OCI-M2 (cell line): Measurements from ENCODE around the gene TFDP1.

Experiments
- DNase-seq: peaks from one replicate; lab custom pipeline; 2025; ENCODE audit not compliant: unreplicated experiment; lab: John Stamatoyannopoulos, UW

The TFDP1 gene, protein sequence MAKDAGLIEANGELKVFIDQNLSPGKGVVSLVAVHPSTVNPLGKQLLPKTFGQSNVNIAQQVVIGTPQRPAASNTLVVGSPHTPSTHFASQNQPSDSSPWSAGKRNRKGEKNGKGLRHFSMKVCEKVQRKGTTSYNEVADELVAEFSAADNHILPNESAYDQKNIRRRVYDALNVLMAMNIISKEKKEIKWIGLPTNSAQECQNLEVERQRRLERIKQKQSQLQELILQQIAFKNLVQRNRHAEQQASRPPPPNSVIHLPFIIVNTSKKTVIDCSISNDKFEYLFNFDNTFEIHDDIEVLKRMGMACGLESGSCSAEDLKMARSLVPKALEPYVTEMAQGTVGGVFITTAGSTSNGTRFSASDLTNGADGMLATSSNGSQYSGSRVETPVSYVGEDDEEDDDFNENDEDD

DNA sequence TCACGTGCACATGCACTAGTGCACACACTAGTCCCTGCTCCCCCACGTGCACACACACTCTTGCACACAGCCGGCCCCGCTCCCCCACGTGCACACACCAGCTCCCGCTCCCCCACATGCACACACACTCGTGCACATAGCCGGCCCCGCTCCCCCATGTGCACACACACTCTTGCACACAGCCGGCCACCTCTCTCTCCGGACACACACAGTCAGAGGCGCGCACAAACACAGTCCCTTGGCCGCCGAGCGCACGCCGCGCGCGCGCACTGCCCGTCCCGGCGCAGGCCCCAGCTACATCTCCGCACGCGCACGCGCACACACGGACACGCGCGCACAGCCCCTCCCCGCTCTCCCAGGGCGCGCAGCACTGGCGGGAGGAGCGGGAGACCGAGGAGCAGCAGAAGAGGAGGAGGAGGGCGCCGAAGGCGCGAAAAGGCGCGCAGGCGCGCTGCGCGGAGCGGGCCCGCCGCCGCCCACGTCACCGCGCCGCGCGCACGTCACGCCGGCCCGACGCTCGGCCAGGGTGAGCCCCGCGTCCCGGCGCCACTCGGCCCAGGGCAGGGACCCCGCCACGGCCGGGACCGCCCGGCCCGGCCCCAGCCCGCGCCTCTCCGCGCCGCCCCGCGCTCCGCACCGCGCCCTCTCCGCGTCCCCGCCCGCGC lies at the start of gene TFDP1:
Gene TFDP1 (plus strand): TSS at position 549 of the 665 bp plus-strand sequence. CDS start 1,085 bp downstream, outside the sequence.
- peak; percentile 3 for DNase-seq

DNA sequence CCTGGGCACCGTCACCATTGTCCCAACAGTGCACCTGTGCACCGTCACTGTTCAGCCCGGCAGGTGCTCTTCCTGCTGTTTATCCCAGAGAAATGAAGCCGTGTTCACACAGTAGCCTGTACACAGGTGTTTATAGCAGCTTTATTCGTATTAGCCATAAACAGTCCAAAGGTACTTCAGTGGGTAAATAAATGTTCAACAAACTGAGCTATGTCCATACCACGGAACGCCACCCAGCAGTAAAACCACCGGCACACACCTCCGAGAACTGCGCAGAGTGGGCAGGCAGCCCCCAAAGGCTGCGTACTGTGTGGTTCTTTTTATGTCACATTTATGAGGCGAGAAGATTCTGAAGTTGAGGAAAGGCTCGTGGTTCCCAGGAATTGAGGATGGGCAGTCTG lies 49.2 kb upstream of the TFDP1 start:
- DNase-seq, result no peak

DNA sequence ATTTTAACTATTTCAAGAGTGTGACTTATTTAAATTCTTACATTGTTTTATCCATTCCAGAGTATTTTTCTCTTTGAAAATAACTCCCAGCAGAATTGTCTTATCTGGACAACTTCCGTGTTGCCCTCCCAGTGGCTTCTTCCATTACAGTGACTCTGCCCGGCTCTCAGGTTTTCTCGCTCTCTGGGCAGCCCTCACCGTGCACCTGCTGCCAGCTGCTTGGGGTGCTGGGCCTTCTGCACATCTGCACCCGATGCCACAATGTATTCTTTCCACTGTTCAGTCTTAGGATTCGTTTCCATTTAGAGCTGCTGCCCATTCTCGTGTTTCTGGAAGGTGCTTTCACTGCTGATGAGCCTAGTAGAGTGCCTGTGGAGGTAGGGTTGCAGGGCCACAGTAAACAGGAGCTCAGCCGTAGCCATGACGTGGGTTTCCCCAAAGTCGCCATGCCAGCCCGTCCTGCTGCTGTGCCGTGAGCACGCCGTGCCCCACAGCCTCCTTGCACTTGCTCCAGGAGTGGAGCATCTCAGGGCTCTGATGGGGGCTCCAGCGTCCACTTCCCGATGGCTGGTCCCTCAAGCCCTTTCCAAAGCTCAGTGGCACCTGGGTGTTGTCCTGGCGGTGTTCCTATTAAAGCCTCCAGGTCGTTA lies 48.0 kb upstream of the TFDP1 start:
- no peak for DNase-seq

DNA sequence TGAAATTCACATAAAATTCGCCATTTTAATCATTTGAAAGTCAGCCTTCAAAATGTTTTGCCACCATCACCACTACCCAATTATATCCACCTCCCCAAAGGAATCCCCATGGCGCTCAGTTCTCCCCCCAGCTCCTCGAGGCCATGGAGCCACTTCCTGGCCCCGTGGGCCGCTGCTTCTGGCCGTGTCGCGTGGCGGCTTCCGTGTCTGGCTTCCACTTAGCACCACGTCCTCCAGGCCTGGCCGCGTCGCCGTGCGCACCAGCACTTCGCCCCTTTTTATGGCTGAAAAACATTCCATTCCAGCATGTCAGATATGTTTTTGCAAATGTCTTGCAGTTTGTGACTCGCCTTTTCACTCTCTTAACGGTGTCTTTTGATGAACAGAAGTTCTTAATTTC lies 47.3 kb upstream of the TFDP1 start:
- DNase-seq, result no peak

DNA sequence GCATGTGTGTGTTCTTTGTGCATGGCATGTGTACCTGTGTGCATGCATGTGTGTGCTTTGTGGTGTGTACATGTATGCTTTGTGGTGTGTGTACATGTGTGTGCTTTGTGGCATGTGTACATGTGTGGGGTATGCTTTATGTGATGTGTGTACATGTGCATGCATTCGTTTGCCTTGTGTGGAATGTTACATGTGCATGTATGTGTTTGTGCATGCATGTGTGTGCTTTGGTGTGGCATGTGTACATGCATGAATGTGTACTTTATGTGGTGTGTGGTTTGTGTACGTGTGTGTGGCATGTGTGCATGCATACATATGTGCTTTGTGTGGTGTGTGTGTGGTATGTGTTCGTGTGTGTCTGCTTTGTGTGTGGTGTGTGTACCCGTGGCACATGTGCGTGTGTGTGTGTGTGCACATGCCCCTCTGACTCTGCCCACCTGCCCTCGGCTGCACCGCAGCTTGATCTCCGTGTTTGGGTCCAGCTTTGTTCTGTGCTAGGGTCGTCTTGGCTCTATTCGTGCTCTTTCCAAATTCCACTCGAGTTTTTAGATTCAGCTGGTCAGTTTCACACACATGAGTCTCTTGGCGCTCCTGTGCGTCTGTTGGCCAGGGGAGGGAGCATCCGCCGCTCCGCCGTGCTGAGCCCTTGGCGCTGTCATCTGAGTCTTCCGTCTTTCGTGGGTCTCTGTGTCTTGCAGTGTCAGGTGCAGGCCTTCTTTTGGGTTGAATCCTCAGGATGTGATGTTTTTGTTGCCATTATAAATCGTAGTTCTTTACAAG lies 46.5 kb upstream of the TFDP1 start:
- DNase-seq, result no peak

DNA sequence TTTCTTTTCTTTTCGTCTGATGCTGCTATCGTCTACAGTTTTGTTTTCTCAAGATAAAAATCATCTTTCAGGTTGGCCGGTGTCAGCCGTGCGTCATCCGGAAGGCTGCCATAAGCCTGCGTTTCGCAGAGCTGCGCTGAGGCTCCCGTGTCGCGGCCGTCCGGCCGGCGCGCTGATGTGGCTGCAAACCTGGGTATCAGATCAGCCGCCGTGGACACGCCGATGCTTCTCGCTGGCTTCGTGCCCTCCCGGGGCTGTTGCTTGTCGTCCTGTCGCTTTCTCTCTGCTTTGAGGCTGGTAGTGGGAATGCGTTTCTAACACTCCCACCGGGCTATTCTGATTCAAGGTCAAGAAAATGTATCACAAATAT lies 45.9 kb upstream of the TFDP1 start:
- DNase-seq, result no peak

DNA sequence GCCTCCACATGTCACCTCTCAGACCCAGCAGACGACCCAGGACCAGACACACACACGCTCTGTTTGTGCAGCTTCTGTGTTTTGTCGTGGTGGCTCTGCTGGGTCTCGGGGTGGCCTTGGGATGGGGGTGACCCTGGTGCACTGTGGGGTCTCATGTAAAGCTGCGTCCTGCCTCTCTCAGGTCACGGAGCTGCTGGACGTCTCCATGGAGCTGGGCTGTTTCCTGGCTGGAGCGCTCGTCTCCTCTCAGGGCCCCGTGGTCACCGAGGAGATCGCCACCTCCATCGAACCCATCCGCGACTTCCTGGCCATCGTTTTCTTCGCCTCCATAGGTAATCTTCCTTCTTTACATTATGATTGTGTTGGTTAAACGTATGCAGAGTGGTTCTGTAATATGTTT lies 45.4 kb upstream of the TFDP1 start:
- DNase-seq, result no peak

DNA sequence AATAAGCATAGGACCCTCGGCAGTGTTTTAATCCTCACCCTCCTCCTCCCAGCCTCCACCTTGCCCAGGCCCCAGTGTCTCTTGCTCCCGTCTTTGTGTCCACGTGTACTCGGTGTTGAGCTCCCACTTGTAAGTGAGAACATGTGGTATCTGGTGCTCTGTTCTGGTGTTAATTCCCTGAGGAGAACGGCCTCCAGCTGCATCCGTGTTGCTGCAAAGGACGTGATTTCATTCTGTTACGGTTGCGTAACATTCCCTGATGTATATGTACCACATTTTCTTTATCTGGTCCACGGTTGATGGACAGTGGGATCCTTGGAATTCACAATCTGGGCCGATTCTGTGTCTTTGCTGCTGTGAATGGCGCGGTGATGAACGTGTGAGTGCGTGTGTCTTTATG lies 44.7 kb upstream of the TFDP1 start:
- no peak for DNase-seq

DNA sequence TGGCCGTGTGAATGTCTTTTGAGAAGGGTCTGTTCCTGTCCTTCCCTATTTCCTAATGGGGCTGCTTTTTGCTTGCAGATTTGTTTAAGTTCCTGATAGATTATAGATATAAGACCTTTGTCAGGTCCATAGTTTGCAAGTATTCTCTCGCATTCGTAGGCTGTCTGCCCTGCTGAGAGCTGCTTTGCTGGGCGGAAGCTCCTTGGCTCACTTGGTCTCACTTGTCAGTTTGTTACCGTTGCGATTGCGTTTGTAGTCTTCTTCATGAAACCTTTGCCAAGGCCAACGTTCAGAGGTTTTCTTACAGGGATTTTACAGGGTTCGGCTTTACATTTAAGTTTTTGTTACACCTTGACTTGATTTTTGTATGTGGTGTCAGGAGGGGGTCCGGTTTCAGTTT lies 44.0 kb upstream of the TFDP1 start:
- no peak for DNase-seq

DNA sequence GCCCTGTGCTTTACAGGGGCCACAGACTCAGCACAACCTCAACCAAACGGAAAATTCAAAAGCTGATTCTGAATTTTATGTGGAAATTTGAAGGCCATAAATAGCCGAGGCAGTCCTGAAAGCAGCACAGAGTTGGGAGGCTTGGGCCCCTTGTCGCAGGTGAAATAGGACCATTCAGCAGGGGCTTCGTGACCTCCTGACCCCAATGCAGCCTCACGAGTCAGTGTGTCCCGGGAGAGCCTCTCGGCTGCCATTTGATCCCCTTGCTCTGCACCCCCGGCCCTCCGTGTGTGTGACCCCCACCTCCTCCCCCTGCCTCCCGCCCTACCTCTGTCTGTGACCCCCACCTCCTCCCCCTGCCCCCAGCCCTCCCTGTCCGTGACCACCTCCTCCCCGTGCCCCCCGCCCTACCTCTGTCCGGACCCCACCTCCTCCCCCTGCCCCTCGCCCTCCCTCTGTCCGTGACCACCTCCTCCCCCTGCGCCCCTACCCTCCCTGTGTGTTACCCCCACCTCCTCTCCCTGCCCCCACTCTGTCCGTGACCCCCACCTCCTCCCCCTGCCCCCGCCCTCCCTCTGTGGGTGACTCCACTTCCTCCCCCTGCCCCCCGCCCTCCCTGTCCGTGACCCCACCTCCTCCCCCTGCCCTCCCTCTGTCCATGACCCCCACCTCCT lies 41.7 kb upstream of the TFDP1 start:
- DNase-seq, result no peak

DNA sequence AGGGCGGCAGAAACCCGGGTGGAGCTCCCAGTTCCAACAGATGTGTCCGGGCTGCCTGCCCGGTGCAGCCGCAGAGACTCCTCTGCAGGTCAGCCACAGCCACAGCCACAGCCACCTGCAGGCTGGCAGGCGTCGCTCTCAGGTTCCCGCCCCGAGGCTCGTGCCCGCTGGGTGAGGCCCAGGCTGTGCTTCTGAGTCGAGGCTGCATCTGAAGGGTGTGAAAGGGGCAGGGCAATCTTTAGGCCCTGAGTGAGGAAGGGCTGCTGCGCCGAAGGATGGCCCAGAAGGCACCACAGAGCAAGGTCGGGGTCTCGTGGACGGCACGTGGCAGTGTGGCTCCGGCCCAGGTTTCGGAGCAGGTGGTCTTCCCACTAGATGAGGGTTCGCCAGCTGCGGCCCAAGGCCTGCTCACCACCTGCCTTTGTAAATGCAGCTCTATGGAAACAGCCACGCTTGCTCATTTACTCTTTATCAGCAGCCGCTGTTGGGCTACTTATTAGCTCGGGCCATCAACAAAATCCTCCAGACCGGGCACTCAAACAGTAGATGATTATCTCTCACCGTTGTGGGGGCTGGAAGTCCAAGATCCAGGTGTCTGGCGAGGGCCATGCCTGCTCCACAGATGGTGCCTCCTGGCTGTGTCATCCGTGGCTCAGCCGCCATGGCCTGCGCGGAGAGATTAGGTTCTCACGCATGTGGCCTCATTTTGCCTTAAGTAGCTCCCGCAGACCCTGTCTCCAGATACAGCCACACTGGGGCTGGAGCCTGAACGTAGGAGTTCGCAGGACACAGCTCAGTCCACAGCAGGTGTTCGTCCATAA lies 40.3 kb upstream of the TFDP1 start:
- DNase-seq, result no peak

DNA sequence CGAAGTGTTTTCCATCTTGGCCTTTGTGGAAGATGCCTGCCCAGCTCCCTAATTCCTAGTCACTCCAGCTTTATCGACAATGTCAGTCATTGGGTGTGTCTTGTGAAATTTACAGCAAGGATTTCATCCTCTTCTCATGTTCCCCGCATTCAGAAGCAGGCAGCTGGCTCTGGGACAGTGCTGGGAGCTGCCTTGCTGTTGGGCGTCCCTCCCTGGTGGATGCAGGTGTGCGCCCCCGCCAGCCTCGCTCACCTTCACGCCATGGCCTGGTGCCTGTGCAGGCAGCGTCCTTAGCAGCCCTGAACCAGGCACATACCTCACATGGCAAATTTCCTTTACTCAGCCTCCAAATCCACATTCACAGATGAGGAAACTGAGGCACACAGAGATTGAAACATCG lies 39.7 kb upstream of the TFDP1 start:
- DNase-seq, result no peak

DNA sequence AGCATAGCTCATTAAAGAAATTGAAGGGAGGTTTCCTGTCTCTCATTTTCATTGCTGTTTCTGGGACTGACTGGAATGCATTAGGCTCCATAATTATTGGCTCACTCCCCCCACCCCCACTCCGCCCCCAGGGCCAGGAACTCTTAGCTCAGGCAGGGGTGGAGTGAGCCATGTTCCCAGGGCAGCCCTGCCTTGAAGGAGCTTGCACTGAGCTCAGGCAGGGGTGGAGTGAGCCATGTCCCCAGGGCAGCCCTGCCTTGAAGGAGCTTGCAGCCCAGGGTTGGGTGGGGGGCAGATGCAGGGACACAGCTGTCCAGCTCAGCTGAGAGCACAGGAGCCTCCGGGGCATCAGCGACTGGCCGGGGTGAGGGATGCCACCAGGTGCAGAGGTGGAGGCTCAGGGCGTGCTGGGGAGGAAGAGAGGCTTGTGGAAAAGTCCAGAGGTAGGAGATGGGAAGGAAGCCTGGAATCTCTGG lies 39.1 kb upstream of the TFDP1 start:
- DNase-seq, result no peak

DNA sequence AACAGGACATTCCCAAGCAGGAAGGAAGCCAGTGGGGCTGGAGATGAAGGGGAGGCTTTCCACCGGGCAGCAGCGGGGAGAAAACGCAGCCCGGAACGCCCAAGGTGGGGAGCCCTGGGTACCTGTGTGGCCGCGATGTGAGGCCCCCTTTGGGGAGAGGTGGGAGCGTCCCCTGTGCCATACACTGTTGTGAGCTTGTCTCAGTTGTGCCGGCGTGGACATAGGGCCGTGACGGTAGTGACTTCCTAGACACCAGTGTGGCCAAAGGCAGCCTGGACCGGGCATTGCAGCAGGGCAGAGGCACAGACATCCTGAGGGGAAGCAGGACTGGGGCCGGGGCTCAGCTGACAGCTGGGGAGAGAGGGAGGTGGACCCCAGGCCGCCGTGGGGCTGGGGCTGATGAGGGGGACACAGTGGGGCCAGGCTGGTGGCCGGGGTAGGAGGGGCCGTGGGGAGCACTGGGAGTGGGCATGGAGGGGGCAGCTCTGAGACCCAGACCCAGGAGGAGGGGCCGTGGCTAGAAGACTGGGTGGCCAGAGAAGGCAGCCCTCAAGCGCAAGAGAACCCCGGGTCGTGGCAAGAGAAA lies 38.5 kb upstream of the TFDP1 start:
- no peak for DNase-seq

DNA sequence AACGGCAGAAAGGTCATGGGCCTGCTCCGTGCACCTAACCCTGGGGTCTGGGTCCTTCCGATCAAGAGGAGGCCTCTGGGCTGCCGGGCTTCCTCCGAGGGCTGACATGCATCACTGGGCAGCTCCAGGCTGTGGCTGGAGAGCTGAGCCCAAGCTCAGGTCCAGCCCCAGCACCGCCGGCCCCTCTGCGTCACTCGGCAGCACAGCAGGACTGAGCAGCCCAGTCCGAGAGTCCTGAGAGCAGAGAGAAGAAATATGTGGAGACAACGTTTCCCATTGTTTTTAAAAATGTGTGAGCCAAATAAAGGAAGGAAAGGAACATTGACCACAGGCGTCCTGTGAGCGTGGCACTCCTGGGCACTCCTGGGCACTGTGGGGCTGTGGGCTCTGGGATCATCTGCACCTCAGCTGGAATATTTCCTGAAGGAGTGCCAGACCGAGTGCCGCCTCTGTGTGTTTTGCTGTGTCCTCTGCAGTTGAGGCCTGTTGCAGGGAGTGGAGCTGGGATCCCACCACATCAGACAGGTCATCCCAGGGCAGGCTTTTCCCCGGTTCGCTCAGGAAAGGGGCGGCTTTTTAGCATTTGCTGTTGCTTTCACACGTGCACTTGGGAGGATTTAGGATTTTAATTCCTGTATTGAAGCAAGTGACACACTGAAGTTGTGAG lies 37.8 kb upstream of the TFDP1 start:
- no peak for DNase-seq

DNA sequence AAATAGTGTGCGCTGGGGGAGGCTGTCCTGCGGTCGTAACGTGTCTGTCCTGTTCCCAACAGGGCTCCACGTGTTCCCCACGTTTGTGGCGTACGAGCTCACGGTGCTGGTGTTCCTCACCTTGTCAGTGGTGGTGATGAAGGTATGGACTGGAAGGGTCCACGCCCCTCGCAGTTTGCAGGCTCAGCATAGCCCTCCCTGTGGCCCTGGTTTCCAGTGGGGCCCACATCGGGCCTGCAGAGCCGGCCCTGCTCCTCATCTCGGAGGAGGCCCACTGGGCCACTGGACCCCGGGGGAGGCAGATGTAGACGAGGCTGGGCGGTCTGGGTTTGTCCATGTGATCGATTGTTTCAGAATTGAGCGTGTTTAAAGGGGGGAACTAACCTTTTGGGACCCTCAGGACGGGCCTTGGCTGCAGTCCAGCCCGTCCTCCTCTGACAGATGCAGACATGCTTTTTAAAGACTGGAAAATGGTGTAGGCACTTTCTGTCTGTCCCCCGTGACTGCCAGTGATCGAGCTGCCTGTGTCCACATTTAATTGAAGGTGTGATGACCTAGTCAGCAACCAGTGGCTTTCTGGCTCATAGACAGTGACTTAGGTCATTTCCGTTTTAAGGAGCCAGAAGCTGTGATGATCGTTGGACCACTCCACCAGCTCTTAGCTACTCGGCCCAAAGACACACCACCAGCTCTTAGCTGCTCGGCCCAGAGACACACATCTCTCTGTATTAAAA lies 37.1 kb upstream of the TFDP1 start:
- DNase-seq, result no peak

DNA sequence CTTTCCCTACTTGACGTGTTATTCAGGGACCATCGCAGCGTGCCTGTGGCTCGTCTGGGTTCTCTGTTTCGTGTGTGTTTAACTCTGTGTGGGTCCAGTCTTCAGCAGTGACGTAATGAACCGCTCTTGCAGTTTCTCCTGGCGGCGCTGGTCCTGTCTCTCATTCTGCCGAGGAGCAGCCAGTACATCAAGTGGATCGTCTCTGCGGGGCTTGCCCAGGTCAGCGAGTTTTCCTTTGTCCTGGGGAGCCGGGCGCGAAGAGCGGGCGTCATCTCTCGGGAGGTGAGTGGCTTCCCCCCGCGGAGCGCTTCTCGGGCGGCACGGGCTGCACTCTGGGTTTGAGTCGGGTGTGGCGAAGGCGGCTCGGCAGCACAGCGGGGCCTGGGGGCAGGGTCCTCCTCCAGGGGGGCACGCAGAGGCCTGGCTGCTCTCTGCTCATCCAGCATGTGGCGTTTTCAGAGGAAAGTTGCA lies 36.3 kb upstream of the TFDP1 start:
- DNase-seq, result no peak
